Gastrocnemius medialis (tissue), 4 donors: ENCODE results near the gene IL9. TPM values are rescaled to one million over a fixed set of nuclear protein-coding genes. Genes with fewer than 3 reads are reported as not detected.

Experiments
- ATAC-seq, 2 donors: fragments of 150-250 bp; one replicate each; pipeline ENCODE4 v1.9.1; 2016
- DNase-seq, 2 donors: peaks; one replicate each; pipeline ENCODE4 v3.0.0-alpha.2; 2019
- H3K27ac ChIP-seq, 4 donors: fragments of 200-600 bp; sonication (generic); 1 replicate in 1 of 4; 2 replicates in 3 of 4; pipeline ENCODE4 v1.5.1; 2016 to 2018; ENCODE audit warnings: mild to moderate bottlenecking in 2 of 4, moderate library complexity in 1 of 4
- H3K27me3 ChIP-seq, 3 donors: fragments of 200-600 bp; sonication (generic) in 2 of 3; 1 replicate in 1 of 3; 2 replicates in 2 of 3; pipeline versions ENCODE4 v1.5.1 to v1.6.0; 2016 to 2019; ENCODE audit warnings: mild to moderate bottlenecking in 1 of 3, moderate library complexity in 1 of 3
- H3K36me3 ChIP-seq, 2 donors: fragments of 200-600 bp; sonication (generic) in 1 of 2; one replicate each; pipeline ENCODE4 v1.5.1; 2017 to 2018
- H3K4me1 ChIP-seq, 2 donors: fragments of 200-600 bp; sonication (generic) in 1 of 2; one replicate each; pipeline ENCODE4 v1.5.1; 2016 to 2017; ENCODE audit warnings: mild to moderate bottlenecking in 2 of 2
- H3K4me3 ChIP-seq, 4 donors: fragments of 200-600 bp; sonication (generic) in 3 of 4; 1 replicate in 1 of 4; 2 replicates in 3 of 4; pipeline ENCODE4 v1.5.1; 2016 to 2019; ENCODE audit warnings: mild to moderate bottlenecking in 2 of 4
- H3K9me3 ChIP-seq, 3 donors: fragments of 200-600 bp; sonication (generic) in 2 of 3; 1 replicate in 1 of 3; 2 replicates in 2 of 3; pipeline ENCODE4 v1.5.1; 2016 to 2019
- CTCF ChIP-seq, 5 experiments: fragments of 450-650 bp in 3 of 5; fragments of 200-600 bp in 2 of 5; sonication (generic) in 2 of 5; IDR thresholded peaks in 4 of 5; conservative IDR thresholded peaks in 1 of 5; 1 replicate in 4 of 5; 2 replicates in 1 of 5; pipeline ENCODE4 v1.5.1; 2016 to 2019; ENCODE audit warnings: antibody characterized with exemption in 5 of 5, mild to moderate bottlenecking in 3 of 5, moderate library complexity in 3 of 5
- POLR2A ChIP-seq, 2 donors: fragments of 450-650 bp; IDR thresholded peaks; one replicate each; pipeline ENCODE4 v1.6.1; 2017; ENCODE audit warnings: antibody characterized with exemption in 2 of 2, mild to moderate bottlenecking in 2 of 2, moderate library complexity in 2 of 2
- in situ Hi-C, 4 donors: fragments of 200-750 bp; cut with MboI; loops; one replicate each; pipeline versions ENCODE4 v1.15.0 to v1.8.0; 2017; ENCODE audit warnings: low sequenced_read_pairs in 4 of 4
- intact Hi-C: fragments of 100-400 bp; cut with DNase I; formaldehyde crosslinking; loops from one replicate; pipeline ENCODE4 v1.15.1; 2023; ENCODE audit warnings: low total_unique reads
- total RNA-seq, 4 donors: library from RNA; depleted of rRNA; stranded (reverse); fragments of >200 nt; gene quantifications; one replicate each; pipeline versions ENCODE4 v1.1.0 to v1.2.3, GENCODE V29; 2016

Gene IL9
- total RNA-seq, 4 donors from 2014 or later, result not detected

GRCh38 chr5:135880801-135881200 is 14.8 kb downstream of the IL9 start:
- in situ Hi-C loops (loop anchor here in 3 of 4 donors (10.0 kb wide), 2 partner anchors 204 to 334 kb away; no protein-coding TSS in a partner anchor), intact Hi-C loops (no loop called here)
- H3K4me3 ChIP-seq, result no peak overlapping the region
- no peak overlapping the region for H3K27ac ChIP-seq
- peaks cover 9 to 22% of the 10 kb centered on the region in 2 donors for H3K4me1 ChIP-seq
- ATAC-seq (no peak), DNase-seq (no peak)
- H3K27me3 ChIP-seq, result no peaks in the 10 kb centered on the region
- no peaks in the 10 kb centered on the region for H3K36me3 ChIP-seq
- TF ChIP-seq POLR2A (IDR thresholded peaks at IDR 0.05) (no peak), CTCF (IDR thresholded peaks at IDR 0.05 in 4 of 5, conservative IDR thresholded peaks at IDR 0.05 in 1 of 5) (no peak)
- no peaks in the 10 kb centered on the region for H3K9me3 ChIP-seq

- Histone ChIP-seq H3K27me3 (no peaks in the 10 kb centered on the region), H3K4me1 (peaks cover 9 to 22% of the 10 kb centered on the region in 2 donors), H3K36me3 (no peaks in the 10 kb centered on the region), H3K27ac (no peak overlapping the region), H3K4me3 (no peak overlapping the region), H3K9me3 (no peaks in the 10 kb centered on the region)
- intact Hi-C loops, result no loop called here
- ATAC-seq (no peak), DNase-seq (no peak)
- TF ChIP-seq POLR2A (IDR thresholded peaks at IDR 0.05) (no peak), CTCF (IDR thresholded peaks at IDR 0.05 in 4 of 5, conservative IDR thresholded peaks at IDR 0.05 in 1 of 5) (no peak)
- in situ Hi-C loops, result loop anchor here in 3 of 4 donors (10.0 kb wide), 2 partner anchors 205 to 335 kb away; no protein-coding TSS in a partner anchor
These were observed 15.4 kb downstream of the IL9 start for GRCh38 chr5:135880278-135880677.

- H3K27ac ChIP-seq, result no peak overlapping the region
- DNase-seq (no peak), ATAC-seq (no peak)
- H3K4me1 ChIP-seq, result peaks cover 9 to 22% of the 10 kb centered on the region in 2 donors
- intact Hi-C loops (no loop called here), in situ Hi-C loops (no loop called here)
- no peaks in the 10 kb centered on the region for H3K36me3 ChIP-seq
- no peaks in the 10 kb centered on the region for H3K9me3 ChIP-seq
- H3K27me3 ChIP-seq, result no peaks in the 10 kb centered on the region
- no peak overlapping the region for H3K4me3 ChIP-seq
- TF ChIP-seq POLR2A (IDR thresholded peaks at IDR 0.05), result no peak
- TF ChIP-seq CTCF (IDR thresholded peaks at IDR 0.05 in 4 of 5, conservative IDR thresholded peaks at IDR 0.05 in 1 of 5), result no peak
These were observed 16.1 kb downstream of the IL9 start for GRCh38 chr5:135879591-135879990.

- H3K4me1 ChIP-seq, result peaks cover 9 to 22% of the 10 kb centered on the region in 2 donors
- TF ChIP-seq CTCF (IDR thresholded peaks at IDR 0.05 in 4 of 5, conservative IDR thresholded peaks at IDR 0.05 in 1 of 5) (no peak), POLR2A (IDR thresholded peaks at IDR 0.05) (no peak)
- H3K27ac ChIP-seq, result peak overlapping the region; percentile 38 to 63 (median 54)
- ATAC-seq (peak; percentile 94 to 95), DNase-seq (peak; percentile 67 to 79)
- H3K4me3 ChIP-seq, result no peak overlapping the region
- in situ Hi-C loops, result no loop called here
- intact Hi-C loops, result no loop called here
- no peaks in the 10 kb centered on the region for H3K27me3 ChIP-seq
- H3K9me3 ChIP-seq, result no peaks in the 10 kb centered on the region
- no peaks in the 10 kb centered on the region for H3K36me3 ChIP-seq
These were observed 17.5 kb downstream of the IL9 start for GRCh38 chr5:135878156-135878620.
